Astrocyte (in vitro differentiated cells and primary cell): ENCODE results near the gene BANK1.

Source experiments
- CTCF ChIP-seq: IDR thresholded peaks from 2 replicates; pipeline ENCODE4 v1.5.1; 2011; ENCODE audit warnings: low read depth, mild to moderate bottlenecking, inconsistent platforms, low read length, moderate library complexity; ENCODE audit not compliant: insufficient read depth
- EZH2 ChIP-seq: IDR thresholded peaks from 2 replicates; pipeline ENCODE4 v1.6.1; 2012; ENCODE audit warnings: mild to moderate bottlenecking, low read length, inconsistent platforms; ENCODE audit not compliant: insufficient read depth

GRCh38 chr4:101987623-101988243, 197.2 kb downstream of the BANK1 start:
- TF ChIP-seq CTCF (no peak), EZH2 (no peak)
